Measurements from ENCODE around the gene UBFD1. TPM values are rescaled to one million over a fixed set of nuclear protein-coding genes. Genes with fewer than 3 reads are reported as not detected.
"Not testable (repeated sequence)": the region's sequence is repeated elsewhere in the genome, so short reads cannot be mapped to it uniquely, and the experiment has no call there.

The UBFD1 gene
- polyA plus RNA-seq, 2 donors = 3.8 to 7.5 TPM

DNA sequence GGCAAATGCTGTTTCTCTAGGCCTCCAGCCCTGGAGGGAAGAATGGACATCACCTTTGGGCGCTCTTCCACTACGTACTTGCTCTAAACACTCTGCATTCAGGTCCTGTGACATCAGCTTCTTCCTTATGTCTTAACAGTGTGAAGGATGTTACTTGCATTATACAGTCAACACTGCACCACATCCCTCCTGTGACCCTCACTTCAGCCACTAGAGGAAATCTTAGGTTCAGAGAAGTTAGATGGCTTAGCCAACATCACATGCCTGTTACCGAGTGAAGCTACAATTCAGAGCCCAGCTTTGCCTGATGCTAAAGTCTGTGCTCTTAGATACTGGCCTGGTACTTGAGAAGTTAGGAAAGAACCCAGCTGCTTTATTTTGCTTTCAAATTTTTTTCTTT lies 18.3 kb downstream of the UBFD1 start:
- Histone ChIP-seq H3K36me3 (ENCODE audit: control insufficient read depth in 2 of 2, insufficient read depth in 2 of 2, low read length in 1 of 2) (peaks cover 11 to 33% of the 10 kb centered on the region in 2 donors), H3K9me3 (ENCODE audit: control insufficient read depth in 2 of 2, insufficient read depth in 1 of 2, low read depth in 1 of 2, low read length in 1 of 2) (no peaks in the 10 kb centered on the region), H3K4me3 (ENCODE audit: low read depth in 1 of 2, low read length in 2 of 2) (no peak overlapping the region), H3K27ac (ENCODE audit: low read depth in 2 of 2, low read length in 1 of 2) (no peak overlapping the region), H3K4me1 (ENCODE audit: control insufficient read depth in 2 of 2, insufficient read depth in 2 of 2, low read length in 1 of 2) (no peaks in the 10 kb centered on the region), H3K27me3 (ENCODE audit: control insufficient read depth in 1 of 2, insufficient read depth in 2 of 2, low read length in 2 of 2) (no peaks in the 10 kb centered on the region)
- 83 to 89% methylated on average over 3 of the region's 3 CpGs for WGBS, 2 donors

DNA sequence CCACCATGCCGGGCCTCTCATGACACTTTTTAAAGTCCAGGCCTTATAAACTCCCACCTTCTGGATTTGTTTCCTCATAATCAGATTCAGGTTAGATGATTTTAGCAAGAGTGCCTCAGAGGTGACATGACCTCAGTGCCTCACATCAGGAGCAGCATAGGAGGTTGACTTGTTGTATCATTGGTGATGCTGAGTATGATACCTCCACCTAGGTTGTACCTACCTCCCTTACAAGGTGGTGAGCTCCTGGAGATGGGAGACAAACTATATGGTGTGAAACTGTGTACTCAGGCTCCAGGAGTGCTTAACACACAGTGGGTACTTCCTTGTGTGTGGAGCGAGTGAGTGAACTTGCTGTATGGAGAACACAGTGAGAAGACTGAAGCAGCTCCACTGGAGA lies 20.0 kb downstream of the UBFD1 start:
- Histone ChIP-seq H3K4me1 (ENCODE audit: control insufficient read depth in 2 of 2, insufficient read depth in 2 of 2, low read length in 1 of 2) (no peaks in the 10 kb centered on the region), H3K27ac (ENCODE audit: low read depth in 2 of 2, low read length in 1 of 2) (no peak overlapping the region), H3K9me3 (ENCODE audit: control insufficient read depth in 2 of 2, insufficient read depth in 1 of 2, low read depth in 1 of 2, low read length in 1 of 2) (no peaks in the 10 kb centered on the region), H3K27me3 (ENCODE audit: control insufficient read depth in 1 of 2, insufficient read depth in 2 of 2, low read length in 2 of 2) (no peaks in the 10 kb centered on the region), H3K36me3 (ENCODE audit: control insufficient read depth in 2 of 2, insufficient read depth in 2 of 2, low read length in 1 of 2) (peaks cover 8 to 24% of the 10 kb centered on the region in 2 donors), H3K4me3 (ENCODE audit: low read depth in 1 of 2, low read length in 2 of 2) (no peak overlapping the region)
- WGBS, 2 donors = 85 to 89% methylated on average over 2 of the region's 2 CpGs

DNA sequence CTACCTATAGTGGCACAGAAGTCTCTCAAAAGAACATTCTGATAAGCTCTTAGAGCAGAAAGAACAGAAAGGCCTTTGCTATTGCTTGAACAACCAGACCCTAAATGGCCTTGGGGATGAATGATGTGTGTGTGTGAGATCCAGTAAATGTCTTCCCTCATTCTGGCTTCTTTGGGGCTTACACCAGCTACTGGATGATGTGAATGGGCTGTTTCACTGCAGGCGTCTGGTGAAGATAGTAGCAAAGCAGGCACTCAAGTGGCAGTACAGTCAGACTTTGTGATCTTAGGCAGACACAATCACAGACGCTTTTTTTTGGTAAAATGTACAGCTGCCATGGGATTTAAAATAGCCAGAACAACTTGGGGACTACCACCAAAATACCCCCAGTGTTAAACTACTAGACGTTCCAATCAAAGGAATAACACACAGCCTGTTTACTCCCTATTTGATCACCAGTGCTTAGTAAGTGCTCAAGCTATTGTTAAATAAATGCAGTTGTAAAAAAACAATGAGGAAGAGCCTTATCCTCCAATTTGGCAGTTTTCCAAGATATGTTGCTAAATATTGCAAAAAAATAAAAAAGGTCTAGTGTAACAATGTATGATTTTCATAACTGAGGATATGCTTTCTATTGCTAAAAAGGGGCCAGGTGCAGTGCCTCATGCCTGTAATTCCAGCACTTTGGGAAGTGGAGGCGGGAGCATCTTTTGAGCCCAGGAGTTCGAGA lies 20.7 kb downstream of the UBFD1 start:
- WGBS, 2 donors = 74% methylated on average over 5 of the region's 5 CpGs
- peaks cover 7 to 20% of the 10 kb centered on the region in 2 donors for H3K36me3 ChIP-seq (ENCODE audit: control insufficient read depth in 2 of 2, insufficient read depth in 2 of 2, low read length in 1 of 2)
- H3K9me3 ChIP-seq (ENCODE audit: control insufficient read depth in 2 of 2, insufficient read depth in 1 of 2, low read depth in 1 of 2, low read length in 1 of 2) = no peaks in the 10 kb centered on the region
- H3K4me1 ChIP-seq (ENCODE audit: control insufficient read depth in 2 of 2, insufficient read depth in 2 of 2, low read length in 1 of 2) = no peaks in the 10 kb centered on the region
- no peaks in the 10 kb centered on the region for H3K27me3 ChIP-seq (ENCODE audit: control insufficient read depth in 1 of 2, insufficient read depth in 2 of 2, low read length in 2 of 2)
- no peak overlapping the region for H3K4me3 ChIP-seq (ENCODE audit: low read depth in 1 of 2, low read length in 2 of 2)
- no peak overlapping the region for H3K27ac ChIP-seq (ENCODE audit: low read depth in 2 of 2, low read length in 1 of 2)

DNA sequence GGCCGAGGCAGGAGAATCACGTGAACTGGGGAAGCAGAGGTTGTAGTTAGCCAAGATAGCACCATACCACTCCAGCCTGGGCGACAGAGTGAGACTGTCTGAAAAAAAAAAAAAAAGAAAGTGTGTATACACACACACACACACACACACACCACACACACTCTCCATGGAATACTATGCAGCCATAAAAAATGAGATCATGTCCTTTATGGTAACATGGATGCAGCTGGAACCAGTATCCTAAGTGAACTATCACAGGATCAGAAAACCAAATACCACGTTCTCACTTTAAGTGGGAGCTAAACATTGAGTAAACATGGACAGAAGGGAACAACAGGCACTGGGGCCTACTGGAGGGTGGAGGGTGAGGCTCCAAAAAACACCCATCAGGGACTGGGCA lies 21.8 kb downstream of the UBFD1 start:
- WGBS, 2 donors = 99% methylated on average over 4 of the region's 4 CpGs
- Histone ChIP-seq H3K9me3 (ENCODE audit: control insufficient read depth in 2 of 2, insufficient read depth in 1 of 2, low read depth in 1 of 2, low read length in 1 of 2) (no peaks in the 10 kb centered on the region), H3K4me3 (ENCODE audit: low read depth in 1 of 2, low read length in 2 of 2) (no peak overlapping the region), H3K27ac (ENCODE audit: low read depth in 2 of 2, low read length in 1 of 2) (no peak overlapping the region), H3K4me1 (ENCODE audit: control insufficient read depth in 2 of 2, insufficient read depth in 2 of 2, low read length in 1 of 2) (no peaks in the 10 kb centered on the region), H3K36me3 (ENCODE audit: control insufficient read depth in 2 of 2, insufficient read depth in 2 of 2, low read length in 1 of 2) (peaks cover 2 to 20% of the 10 kb centered on the region in 2 donors), H3K27me3 (ENCODE audit: control insufficient read depth in 1 of 2, insufficient read depth in 2 of 2, low read length in 2 of 2) (no peaks in the 10 kb centered on the region)

DNA sequence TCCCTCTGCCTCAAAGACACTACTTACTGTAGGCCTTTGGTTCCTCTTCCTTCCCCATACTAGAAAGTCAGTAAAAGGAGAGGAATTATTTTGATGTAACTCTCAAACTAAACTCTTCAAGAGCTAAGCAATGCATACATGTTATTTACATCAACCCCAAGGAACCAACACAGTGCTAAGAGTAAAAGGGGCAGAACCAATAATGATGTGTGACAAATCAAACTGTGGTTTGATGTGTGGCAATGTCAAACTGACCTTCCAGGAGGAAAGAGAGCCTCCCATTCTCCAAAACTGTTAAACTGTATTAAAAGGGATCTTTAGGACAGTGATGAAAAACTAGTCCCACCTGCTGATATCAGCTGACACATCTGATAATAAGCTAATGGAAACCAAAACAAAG lies 22.9 kb downstream of the UBFD1 start:
- no peak overlapping the region for H3K27ac ChIP-seq (ENCODE audit: low read depth in 2 of 2, low read length in 1 of 2)
- H3K4me3 ChIP-seq (ENCODE audit: low read depth in 1 of 2, low read length in 2 of 2) = no peak overlapping the region
- H3K36me3 ChIP-seq (ENCODE audit: control insufficient read depth in 2 of 2, insufficient read depth in 2 of 2, low read length in 1 of 2) = peaks cover 9 to 28% of the 10 kb centered on the region in 2 donors
- H3K27me3 ChIP-seq (ENCODE audit: control insufficient read depth in 1 of 2, insufficient read depth in 2 of 2, low read length in 2 of 2) = no peaks in the 10 kb centered on the region
- no peaks in the 10 kb centered on the region for H3K4me1 ChIP-seq (ENCODE audit: control insufficient read depth in 2 of 2, insufficient read depth in 2 of 2, low read length in 1 of 2)
- H3K9me3 ChIP-seq (ENCODE audit: control insufficient read depth in 2 of 2, insufficient read depth in 1 of 2, low read depth in 1 of 2, low read length in 1 of 2) = no peaks in the 10 kb centered on the region

DNA sequence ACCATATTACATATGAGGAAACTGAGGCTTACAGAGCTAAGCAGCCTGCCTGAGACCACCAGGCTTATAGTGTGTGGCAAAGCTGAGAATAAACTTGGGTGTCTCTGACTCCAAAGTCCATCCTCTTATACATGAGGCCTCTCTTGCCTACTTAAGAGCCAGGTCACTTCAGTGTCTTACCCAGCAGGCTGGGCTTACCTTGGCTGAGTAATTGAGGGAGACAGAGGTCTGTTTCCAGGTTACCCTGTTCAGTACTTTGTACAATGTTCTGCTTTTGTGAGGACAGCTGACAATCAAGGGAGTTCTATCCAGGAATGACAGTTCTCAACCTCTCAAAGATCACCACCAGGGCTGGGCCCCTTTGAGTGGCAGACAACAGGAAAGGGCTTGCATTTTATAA lies 24.2 kb downstream of the UBFD1 start:
- no peaks in the 10 kb centered on the region for H3K27me3 ChIP-seq (ENCODE audit: control insufficient read depth in 1 of 2, insufficient read depth in 2 of 2, low read length in 2 of 2)

DNA sequence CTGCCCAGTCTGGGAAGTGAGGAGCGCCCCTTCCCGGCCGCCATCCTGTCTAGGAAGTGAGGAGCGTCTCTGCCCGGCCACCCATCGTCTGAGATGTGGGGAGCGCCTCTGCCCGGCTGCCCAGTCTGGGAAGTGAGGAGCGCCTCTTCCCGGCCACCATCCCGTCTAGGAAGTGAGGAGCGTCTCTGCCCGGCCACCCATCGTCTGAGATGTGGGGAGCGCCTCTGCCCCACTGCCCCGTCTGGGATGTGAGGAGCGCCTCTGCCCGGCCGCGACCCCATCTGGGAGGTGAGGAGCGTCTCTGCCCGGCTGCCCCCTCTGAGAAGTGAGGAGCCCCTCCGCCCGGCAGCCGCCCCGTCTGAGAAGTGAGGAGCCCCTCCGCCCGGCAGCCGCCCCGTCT lies 25.7 kb downstream of the UBFD1 start:
- H3K27ac ChIP-seq (ENCODE audit: low read depth in 2 of 2, low read length in 1 of 2); H3K9me3 ChIP-seq (ENCODE audit: control insufficient read depth in 2 of 2, insufficient read depth in 1 of 2, low read depth in 1 of 2, low read length in 1 of 2); H3K27me3 ChIP-seq (ENCODE audit: control insufficient read depth in 1 of 2, insufficient read depth in 2 of 2, low read length in 2 of 2); H3K4me3 ChIP-seq (ENCODE audit: low read depth in 1 of 2, low read length in 2 of 2); H3K4me1 ChIP-seq (ENCODE audit: control insufficient read depth in 2 of 2, insufficient read depth in 2 of 2, low read length in 1 of 2): not testable (repeated sequence)
- 93% methylated on average over 20 to 30 of the region's 30 CpGs for WGBS, 2 donors
- peaks cover 14 to 26% of the 10 kb centered on the region in 2 donors for H3K36me3 ChIP-seq (ENCODE audit: control insufficient read depth in 2 of 2, insufficient read depth in 2 of 2, low read length in 1 of 2)

More for the DNA sequence above, 24.2 kb downstream of the UBFD1 start:
- Histone ChIP-seq H3K27ac (ENCODE audit: low read depth in 2 of 2, low read length in 1 of 2) (no peak overlapping the region), H3K4me1 (ENCODE audit: control insufficient read depth in 2 of 2, insufficient read depth in 2 of 2, low read length in 1 of 2) (no peaks in the 10 kb centered on the region), H3K9me3 (ENCODE audit: control insufficient read depth in 2 of 2, insufficient read depth in 1 of 2, low read depth in 1 of 2, low read length in 1 of 2) (no peaks in the 10 kb centered on the region), H3K36me3 (ENCODE audit: control insufficient read depth in 2 of 2, insufficient read depth in 2 of 2, low read length in 1 of 2) (peaks cover 9 to 28% of the 10 kb centered on the region in 2 donors), H3K4me3 (ENCODE audit: low read depth in 1 of 2, low read length in 2 of 2) (no peak overlapping the region)

DNA sequence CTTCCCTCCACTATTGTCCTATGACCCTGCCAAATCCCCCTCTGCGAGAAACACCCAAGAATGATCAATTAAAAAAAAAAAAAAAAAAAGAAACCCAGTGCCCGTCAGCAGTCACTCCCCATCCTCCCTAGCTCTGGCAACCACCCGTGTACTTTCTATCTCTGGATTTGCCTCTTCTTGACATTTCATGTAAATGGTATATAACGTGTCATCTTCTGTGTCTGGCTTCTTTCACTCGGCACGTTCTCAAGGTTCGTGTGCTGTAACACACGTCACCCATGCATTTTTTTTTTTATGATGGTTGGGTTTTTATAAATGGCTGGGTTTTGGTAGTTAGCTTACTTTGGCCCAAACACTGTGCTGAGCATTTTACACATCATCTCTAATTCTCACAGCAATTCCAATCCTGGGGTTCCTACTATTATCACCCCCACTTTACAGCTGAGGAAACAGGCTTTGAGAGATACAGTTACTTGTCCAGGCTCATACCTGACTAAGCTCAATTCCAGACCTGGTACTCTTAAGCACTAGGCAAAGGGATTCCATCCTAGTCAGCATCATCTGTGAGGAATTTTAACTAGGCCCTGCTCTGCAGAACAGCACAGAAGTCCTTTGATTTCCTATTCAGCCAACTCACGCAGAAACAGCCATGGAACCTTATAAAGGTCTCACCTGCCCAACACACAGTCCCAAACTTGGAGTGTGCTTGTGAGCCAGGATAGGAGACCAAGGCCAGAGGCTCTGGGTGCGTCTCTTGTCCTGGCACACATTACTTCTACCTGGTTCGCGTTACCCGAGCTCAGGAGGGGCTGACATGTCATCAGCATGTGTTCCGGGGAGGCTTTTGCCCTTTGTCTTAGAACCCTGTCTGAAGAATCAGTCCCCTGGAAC lies 26.9 kb downstream of the UBFD1 start:
- H3K27me3 ChIP-seq (ENCODE audit: control insufficient read depth in 1 of 2, insufficient read depth in 2 of 2, low read length in 2 of 2) = no peaks in the 10 kb centered on the region
- peaks cover 14 to 24% of the 10 kb centered on the region in 2 donors for H3K36me3 ChIP-seq (ENCODE audit: control insufficient read depth in 2 of 2, insufficient read depth in 2 of 2, low read length in 1 of 2)
- no peak overlapping the region for H3K27ac ChIP-seq (ENCODE audit: low read depth in 2 of 2, low read length in 1 of 2)
- no peak overlapping the region for H3K4me3 ChIP-seq (ENCODE audit: low read depth in 1 of 2, low read length in 2 of 2)
- WGBS, 2 donors = 89% methylated on average over 13 of the region's 14 CpGs
- no peaks in the 10 kb centered on the region for H3K9me3 ChIP-seq (ENCODE audit: control insufficient read depth in 2 of 2, insufficient read depth in 1 of 2, low read depth in 1 of 2, low read length in 1 of 2)
- H3K4me1 ChIP-seq (ENCODE audit: control insufficient read depth in 2 of 2, insufficient read depth in 2 of 2, low read length in 1 of 2) = no peaks in the 10 kb centered on the region

DNA sequence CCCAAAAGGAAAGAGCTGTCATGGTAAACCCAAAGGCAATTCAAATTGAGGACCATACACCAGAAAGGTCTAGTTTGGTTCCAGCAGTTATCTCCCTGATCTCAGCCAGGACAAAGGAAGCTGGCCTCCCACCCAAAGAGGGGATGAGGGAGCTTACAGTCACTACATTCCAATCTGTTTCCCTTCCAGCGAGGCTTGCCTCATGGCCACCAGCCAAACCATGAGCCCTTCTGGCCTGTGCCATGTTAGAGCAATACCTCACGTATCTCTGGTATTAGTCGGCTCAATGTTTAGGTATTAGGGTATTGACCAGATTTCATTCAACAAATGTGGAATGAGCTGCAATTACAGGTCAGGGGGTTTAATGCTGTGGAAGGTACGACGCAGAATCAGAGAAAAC lies 30.2 kb downstream of the UBFD1 start:
- no peaks in the 10 kb centered on the region for H3K27me3 ChIP-seq (ENCODE audit: control insufficient read depth in 1 of 2, insufficient read depth in 2 of 2, low read length in 2 of 2)
- 78 to 79% methylated on average over 5 of the region's 5 CpGs for WGBS, 2 donors
- H3K27ac ChIP-seq (ENCODE audit: low read depth in 2 of 2, low read length in 1 of 2) = no peak overlapping the region
- H3K9me3 ChIP-seq (ENCODE audit: control insufficient read depth in 2 of 2, insufficient read depth in 1 of 2, low read depth in 1 of 2, low read length in 1 of 2) = no peaks in the 10 kb centered on the region
- no peak overlapping the region for H3K4me3 ChIP-seq (ENCODE audit: low read depth in 1 of 2, low read length in 2 of 2)
- no peaks in the 10 kb centered on the region for H3K4me1 ChIP-seq (ENCODE audit: control insufficient read depth in 2 of 2, insufficient read depth in 2 of 2, low read length in 1 of 2)
- peaks cover 14 to 34% of the 10 kb centered on the region in 2 donors for H3K36me3 ChIP-seq (ENCODE audit: control insufficient read depth in 2 of 2, insufficient read depth in 2 of 2, low read length in 1 of 2)

Data from esophagus (tissue), 2 donors.